MM.1S (cell line): Measurements from ENCODE around the gene GPANK1.

Source experiments
- DNase-seq: peaks from one replicate; pipeline ENCODE4 v3.0.0-alpha.2; 2015
- H2AFZ ChIP-seq: fragments of 300-600 bp; sonication (generic); 2 replicates; pipeline ENCODE4 v1.6.0; 2016; ENCODE audit warnings: antibody characterized with exemption, low read length
- H3F3A ChIP-seq: fragments of 300-600 bp; sonication (generic); 2 replicates; pipeline ENCODE4 v1.6.1; 2016; ENCODE audit warnings: mild to moderate bottlenecking, antibody characterized with exemption, low read length, moderate library complexity, mixed read lengths; ENCODE audit not compliant: insufficient read depth
- H3K27ac ChIP-seq: fragments of 300-600 bp; sonication (generic); 2 replicates; pipeline ENCODE4 v1.5.1; 2016; ENCODE audit warnings: mild to moderate bottlenecking, low read length
- H3K27me3 ChIP-seq: fragments of 300-600 bp; sonication (generic); replicated peaks from 2 replicates; pipeline ENCODE4 v1.6.0; 2016; ENCODE audit warnings: low read length; ENCODE audit not compliant: insufficient read depth
- H3K36me3 ChIP-seq: fragments of 300-600 bp; sonication (generic); replicated peaks from 2 replicates; pipeline ENCODE4 v1.6.1; 2016; ENCODE audit warnings: mild to moderate bottlenecking, low read length, mixed read lengths; ENCODE audit not compliant: insufficient read depth
- H3K4me1 ChIP-seq: fragments of 300-600 bp; sonication (generic); 2 replicates; pipeline ENCODE4 v1.6.1; 2016; ENCODE audit warnings: low read length, mixed read lengths
- H3K4me2 ChIP-seq: fragments of 300-600 bp; sonication (generic); 2 replicates; pipeline ENCODE4 v1.6.0; 2016; ENCODE audit warnings: low read depth, low read length
- H3K4me3 ChIP-seq: fragments of 300-600 bp; sonication (generic); 2 replicates; pipeline ENCODE4 v1.5.1; 2016; ENCODE audit warnings: low read length, mixed read lengths
- H3K79me2 ChIP-seq: fragments of 300-600 bp; sonication (generic); 2 replicates; pipeline ENCODE4 v1.6.1; 2016; ENCODE audit warnings: mixed run types, low read length, mixed read lengths
- H3K9ac ChIP-seq: fragments of 300-600 bp; sonication (generic); 2 replicates; pipeline ENCODE4 v1.6.1; 2016; ENCODE audit warnings: low read length, mixed read lengths
- H3K9me2 ChIP-seq: fragments of 300-600 bp; sonication (generic); replicated peaks from 2 replicates; pipeline ENCODE4 v1.6.1; 2016; ENCODE audit warnings: mild to moderate bottlenecking, low read length, mixed read lengths; ENCODE audit not compliant: insufficient read depth
- H3K9me3 ChIP-seq: fragments of 300-600 bp; sonication (generic); replicated peaks from 2 replicates; pipeline ENCODE4 v1.6.1; 2016; ENCODE audit warnings: mild to moderate bottlenecking, low read length, mixed read lengths; ENCODE audit not compliant: insufficient read depth
- H4K20me1 ChIP-seq: fragments of 300-600 bp; sonication (generic); 2 replicates; pipeline ENCODE4 v1.6.1; 2016; ENCODE audit warnings: mild to moderate bottlenecking, low read length, moderate library complexity, mixed read lengths; ENCODE audit not compliant: insufficient read depth
- CTCF ChIP-seq: fragments of 300-600 bp; sonication (generic); IDR thresholded peaks from 2 replicates; pipeline ENCODE4 v1.5.1; 2016; ENCODE audit warnings: antibody characterized with exemption, low read length, mixed read lengths
- EZH2 ChIP-seq: fragments of 300-600 bp; sonication (generic); optimal IDR thresholded peaks from 2 replicates; pipeline ENCODE3; 2017; ENCODE audit warnings: low read depth, mild to moderate bottlenecking, antibody characterized with exemption, low read length, mixed read lengths
- EZH2phosphoT487 ChIP-seq: fragments of 300-600 bp; sonication (generic); IDR thresholded peaks from 2 replicates; pipeline ENCODE4 v1.6.1; 2018; ENCODE audit warnings: antibody characterized with exemption, low read length

The GPANK1 gene

GRCh38 chr6:31639449-31639861, 25.3 kb downstream of the GPANK1 start:
- Histone ChIP-seq H3K4me3 (no peak overlapping the region), H3K27ac (no peak overlapping the region), H2AFZ (no peak overlapping the region), H3K27me3 (no peaks in the 10 kb centered on the region), H3K9me2 (no peaks in the 10 kb centered on the region), H3K9ac (no peak overlapping the region), H3K36me3 (no peaks in the 10 kb centered on the region), H4K20me1 (no peaks in the 10 kb centered on the region), H3F3A (peaks cover 34% of the 10 kb centered on the region), H3K79me2 (no peaks in the 10 kb centered on the region), H3K4me1 (no peaks in the 10 kb centered on the region), H3K9me3 (no peaks in the 10 kb centered on the region), H3K4me2 (no peak overlapping the region)
- DNase-seq: no peak
- TF ChIP-seq EZH2 (no peak), CTCF (no peak), EZH2phosphoT487 (no peak)

- H3K4me3 ChIP-seq: no peak overlapping the region
- H4K20me1 ChIP-seq: no peaks in the 10 kb centered on the region
- H3K36me3 ChIP-seq: no peaks in the 10 kb centered on the region
- no peaks in the 10 kb centered on the region for H3K79me2 ChIP-seq
- H3K27ac ChIP-seq: no peak overlapping the region
- H3K9me3 ChIP-seq: no peaks in the 10 kb centered on the region
- TF ChIP-seq CTCF: no peak
- no peak for TF ChIP-seq EZH2
- no peak for TF ChIP-seq EZH2phosphoT487
- no peaks in the 10 kb centered on the region for H3K27me3 ChIP-seq
- H3K4me2 ChIP-seq: no peak overlapping the region
- H3K4me1 ChIP-seq: no peaks in the 10 kb centered on the region
- peaks cover 34% of the 10 kb centered on the region for H3F3A ChIP-seq
- H3K9ac ChIP-seq: no peak overlapping the region
- no peak overlapping the region for H2AFZ ChIP-seq
- no peak for DNase-seq
- no peaks in the 10 kb centered on the region for H3K9me2 ChIP-seq
These were observed 25.8 kb downstream of the GPANK1 start for GRCh38 chr6:31639043-31639442.

GRCh38 chr6:31636698-31637596, 27.9 kb downstream of the GPANK1 start:
- no peak for TF ChIP-seq EZH2phosphoT487
- no peak for TF ChIP-seq EZH2
- TF ChIP-seq CTCF: no peak
- Histone ChIP-seq H3K27ac (no peak overlapping the region), H3K79me2 (peaks cover 14% of the 10 kb centered on the region), H3K9ac (no peak overlapping the region), H4K20me1 (no peaks in the 10 kb centered on the region), H3K4me2 (no peak overlapping the region), H3K9me3 (no peaks in the 10 kb centered on the region), H3K27me3 (no peaks in the 10 kb centered on the region), H3K4me1 (no peaks in the 10 kb centered on the region), H3F3A (peaks cover 34% of the 10 kb centered on the region), H3K4me3 (no peak overlapping the region), H3K36me3 (no peaks in the 10 kb centered on the region), H2AFZ (no peak overlapping the region), H3K9me2 (no peaks in the 10 kb centered on the region)
- no peak for DNase-seq
